A673 (cell line): ENCODE measurements around the gene GPR6. TPM values are rescaled to one million over a fixed set of nuclear protein-coding genes. Genes with fewer than 3 reads are reported as not detected.

Experiments
- BruUV-seq: library from RNA; stranded (reverse); fragments of 400-500 nt; replicated peaks from 2 replicates; lab custom pipeline; 2021; lab: Mats Ljungman, UMichigan
- CTCF ChIA-PET: fragments of 300-600 bp; sonication (Branson Sonifier 250); formaldehyde crosslinking; loops from one replicate; lab custom pipeline; 2022; ENCODE audit warnings: antibody characterized with exemption; lab: Charles Lee
- POLR2A ChIA-PET: fragments of 300-600 bp; sonication (Branson Sonifier 250); formaldehyde crosslinking; loops from one replicate; lab custom pipeline; 2022; ENCODE audit warnings: antibody characterized with exemption; ENCODE audit not compliant: low non-redundant PET; lab: Charles Lee
- DNase-seq: peaks from one replicate; pipeline ENCODE4 v3.0.0-alpha.2; 2015; ENCODE audit warnings: low spot score
- H3K27ac ChIP-seq: fragments of 200-600 bp; sonication (generic); 2 replicates; pipeline ENCODE4 v1.5.1; 2016; ENCODE audit warnings: mixed run types, low read depth, mild to moderate bottlenecking, mixed read lengths, antibody characterized with exemption, low read length; ENCODE audit not compliant: poor library complexity, severe bottlenecking
- H3K27me3 ChIP-seq: fragments of 200-600 bp; sonication (generic); replicated peaks from 2 replicates; pipeline ENCODE4 v1.6.1; 2017; ENCODE audit warnings: mixed run types, low read depth, mild to moderate bottlenecking, mixed read lengths, antibody characterized with exemption, low read length; ENCODE audit not compliant: insufficient read depth, poor library complexity
- H3K36me3 ChIP-seq: fragments of 200-600 bp; sonication (generic); 2 replicates; pipeline ENCODE4 v1.6.1; 2016; ENCODE audit warnings: mixed run types, mild to moderate bottlenecking, mixed read lengths, antibody characterized with exemption, low read length; ENCODE audit not compliant: insufficient read depth, poor library complexity, severe bottlenecking
- H3K4me1 ChIP-seq: fragments of 200-600 bp; sonication (generic); 2 replicates; pipeline ENCODE4 v1.6.1; 2017; ENCODE audit warnings: mixed run types, mild to moderate bottlenecking, mixed read lengths, antibody characterized with exemption, low read length; ENCODE audit not compliant: insufficient read depth, poor library complexity, severe bottlenecking
- H3K4me3 ChIP-seq: fragments of 200-600 bp; sonication (generic); 2 replicates; pipeline ENCODE4 v1.5.1; 2016; ENCODE audit warnings: low read depth, mixed run types, mild to moderate bottlenecking, mixed read lengths, low read length; ENCODE audit not compliant: poor library complexity, severe bottlenecking
- H3K9me3 ChIP-seq: fragments of 200-600 bp; sonication (generic); 2 replicates; pipeline ENCODE4 v1.6.1; 2016; ENCODE audit warnings: mixed run types, low read depth, mild to moderate bottlenecking, mixed read lengths, antibody characterized with exemption, low read length; ENCODE audit not compliant: poor library complexity, severe bottlenecking
- CTCF ChIP-seq: fragments of 300-800, 200-600 bp; sonication (generic); conservative IDR thresholded peaks from 2 replicates; pipeline ENCODE4 v1.5.1; 2017; ENCODE audit warnings: low read depth, mild to moderate bottlenecking, antibody characterized with exemption, low read length, moderate library complexity, mixed read lengths
- EZH2 ChIP-seq: fragments of 200-600 bp; sonication (generic); IDR thresholded peaks from 2 replicates; pipeline ENCODE4 v1.6.1; 2017; ENCODE audit warnings: borderline replicate concordance, low read depth, mild to moderate bottlenecking, mixed read lengths, antibody characterized with exemption, low read length; ENCODE audit not compliant: poor library complexity, severe bottlenecking
- intact Hi-C: fragments of 100-400 bp; cut with micrococcal nuclease; formaldehyde crosslinking; loops from one replicate; pipeline ENCODE4 v1.10.0; 2022; ENCODE audit not compliant: unreplicated experiment
- total RNA-seq: library from RNA; stranded (reverse); gene quantifications from 2 replicates; pipeline ENCODE4 v1.2.3, GENCODE V29; 2021

The GPR6 gene
- total RNA-seq, 1 experiment from 2014 or later: not detected

DNA sequence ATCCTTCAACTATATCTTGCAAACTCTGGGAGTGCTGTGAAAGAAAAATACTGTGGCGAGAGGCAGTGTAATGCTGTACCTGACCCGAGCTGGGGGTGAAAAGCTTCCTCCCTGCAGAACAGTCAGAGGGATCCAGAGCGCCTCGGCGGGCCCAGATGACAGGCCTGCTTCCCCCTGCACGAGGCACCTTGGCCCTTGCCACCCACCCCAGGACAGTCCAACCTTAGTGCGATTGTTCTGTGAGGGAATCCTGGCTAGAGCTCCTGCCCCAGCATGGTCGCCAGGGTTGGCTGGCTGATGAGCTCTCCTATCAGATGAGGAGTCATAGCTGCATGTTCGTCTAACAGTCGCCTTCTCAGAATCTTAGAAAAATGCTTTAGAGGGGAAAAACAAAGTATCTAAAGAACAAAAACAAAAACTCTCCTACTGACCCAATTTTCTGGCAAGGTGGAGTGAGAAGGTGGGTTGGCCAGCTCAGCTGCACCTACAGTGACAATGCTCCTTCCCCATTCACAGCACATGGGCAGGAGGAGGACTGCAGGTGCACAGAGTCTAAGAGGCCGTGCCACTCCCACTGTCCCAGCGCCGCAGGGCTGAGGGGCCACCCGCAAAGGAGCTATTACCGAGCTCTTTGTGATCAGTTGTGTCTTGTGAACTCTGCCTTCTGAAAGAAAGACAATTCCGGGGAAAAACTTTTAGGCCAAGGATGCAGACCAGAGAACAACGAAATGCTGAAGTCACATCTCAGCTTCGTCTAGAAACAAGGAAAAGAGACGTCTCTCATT lies 28.6 kb upstream of the GPR6 start:
- no peak overlapping the region for H3K4me3 ChIP-seq
- intact Hi-C loops: no loop called here
- H3K9me3 ChIP-seq: no peaks in the 10 kb centered on the region
- H3K4me1 ChIP-seq: no peaks in the 10 kb centered on the region
- POLR2A ChIA-PET: no interaction called here
- CTCF ChIA-PET: no interaction called here
- TF ChIP-seq EZH2 (no peak), CTCF (no peak)
- DNase-seq: no peak
- peaks cover 12% of the 10 kb centered on the region for H3K27me3 ChIP-seq
- BruUV-seq: no TSS peak
- no peak overlapping the region for H3K27ac ChIP-seq
- H3K36me3 ChIP-seq: no peaks in the 10 kb centered on the region

- intact Hi-C loops: no loop called here
- CTCF ChIA-PET: no interaction called here
- Histone ChIP-seq H3K36me3 (no peaks in the 10 kb centered on the region), H3K27me3 (peaks cover 7% of the 10 kb centered on the region), H3K27ac (no peak overlapping the region), H3K9me3 (no peaks in the 10 kb centered on the region), H3K4me1 (no peaks in the 10 kb centered on the region), H3K4me3 (no peak overlapping the region)
- BruUV-seq: no TSS peak
- TF ChIP-seq EZH2: no peak
- TF ChIP-seq CTCF: no peak
- POLR2A ChIA-PET: no interaction called here
- no peak for DNase-seq
Measured at GRCh38 chr6:109955491-109955890, 22.6 kb upstream of the GPR6 start.

- intact Hi-C loops: no loop called here
- no peak for TF ChIP-seq CTCF
- TF ChIP-seq EZH2: no peak
- DNase-seq: no peak
- no TSS peak for BruUV-seq
- Histone ChIP-seq H3K27ac (no peak overlapping the region), H3K36me3 (no peaks in the 10 kb centered on the region), H3K4me1 (no peaks in the 10 kb centered on the region), H3K4me3 (no peak overlapping the region), H3K9me3 (no peaks in the 10 kb centered on the region), H3K27me3 (peaks cover 7% of the 10 kb centered on the region)
- ChIA-PET POLR2A (no interaction called here), CTCF (no interaction called here)
Measured at GRCh38 chr6:109958626-109959025, 19.5 kb upstream of the GPR6 start.
